ENCODE results near the gene ANKRD49. TPM values are rescaled to one million over a fixed set of nuclear protein-coding genes. Genes with fewer than 3 reads are reported as not detected.
A peak's percentile ranks its signal among the peaks of the same experiment; 100 is the strongest.

Gene ANKRD49, protein sequence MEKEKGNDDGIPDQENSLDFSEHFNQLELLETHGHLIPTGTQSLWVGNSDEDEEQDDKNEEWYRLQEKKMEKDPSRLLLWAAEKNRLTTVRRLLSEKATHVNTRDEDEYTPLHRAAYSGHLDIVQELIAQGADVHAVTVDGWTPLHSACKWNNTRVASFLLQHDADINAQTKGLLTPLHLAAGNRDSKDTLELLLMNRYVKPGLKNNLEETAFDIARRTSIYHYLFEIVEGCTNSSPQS
- total RNA-seq (10 to 100 TPM in 1 of 6 donors, 1 to 10 TPM in 5; 4.3 to 10.9 (median 6.0) TPM), polyA plus RNA-seq (10 to 100 TPM; 13.3 to 25.2 TPM)

DNA sequence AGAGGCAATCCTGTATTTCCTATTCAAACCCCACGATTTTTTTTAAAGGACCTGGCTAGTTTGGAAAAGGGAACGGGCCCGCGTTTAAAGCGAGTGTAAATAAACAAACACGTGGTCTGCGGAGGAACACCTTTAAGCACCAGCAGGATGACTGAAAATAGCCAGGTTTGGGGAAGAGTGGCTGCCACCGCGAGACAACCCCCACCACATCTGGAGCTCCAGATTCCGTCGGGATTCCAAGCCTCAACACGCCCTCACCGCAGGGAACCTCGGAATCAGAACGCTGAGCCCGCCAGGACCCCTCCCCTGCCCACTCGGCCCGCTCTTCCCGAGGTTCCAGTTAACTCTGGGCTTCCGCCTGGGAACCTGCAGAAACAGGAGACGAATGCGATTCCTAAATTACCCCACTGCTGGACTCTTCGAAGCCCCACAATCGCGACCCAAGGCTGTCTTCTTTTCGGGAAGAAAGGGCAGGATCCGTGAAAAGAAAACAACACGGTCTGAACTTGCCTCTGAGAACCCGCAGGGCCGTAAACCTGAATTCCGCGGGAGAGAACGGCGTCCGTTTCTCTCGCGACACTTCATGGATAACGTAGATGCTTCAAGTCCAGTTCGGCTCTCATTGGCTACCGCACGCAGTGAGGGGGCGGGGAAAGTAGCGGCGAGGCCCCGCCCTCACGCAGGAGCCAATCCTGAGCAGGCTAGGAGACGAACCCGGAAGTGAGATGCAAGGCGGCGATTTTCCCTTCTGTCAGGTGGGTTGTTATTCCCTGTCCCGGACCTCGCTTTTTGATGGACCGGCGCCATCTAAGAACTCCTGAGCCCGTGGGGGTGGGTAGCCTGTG lies at the start of gene ANKRD49, which contains the start of gene MRE11:
Gene ANKRD49, plus strand, starts transcription at position 704 of the 845 bp plus-strand sequence. CDS start 2,710 bp downstream, outside the sequence.
Gene MRE11, minus strand, starts transcription at position 564 of the 845 bp plus-strand sequence. CDS start 1,043 bp downstream, outside the sequence.
- DNase-seq (peak; percentile 92 to 98 (median 96)), FAIRE-seq (peak; percentile 97), ATAC-seq (peak; percentile 99 to 100 (median 100))
- Histone ChIP-seq H3K27me3 (no peaks in the 10 kb centered on the region), H3K27ac (peak within 1 kb of the TSS; percentile 51 to 77 (median 66)), H3K4me3 (peak within 1 kb of the TSS; percentile 62 to 85 (median 76)), H3K4me1 (peaks cover 5 to 21% (median 12%) of the 10 kb centered on the region in 3 donors), H3K9me3 (no peaks in the 10 kb centered on the region), H3K36me3 (peaks cover 0 to 19% (median 6%) of the 10 kb centered on the region in 3 donors)
- intact Hi-C loops (cut with DNase I): no loop called here
- whole genome bisulfite sequencing, 2 donors: 0 to 1% methylated on average over 55 of the region's 55 CpGs
- TF ChIP-seq, protein P1, sequence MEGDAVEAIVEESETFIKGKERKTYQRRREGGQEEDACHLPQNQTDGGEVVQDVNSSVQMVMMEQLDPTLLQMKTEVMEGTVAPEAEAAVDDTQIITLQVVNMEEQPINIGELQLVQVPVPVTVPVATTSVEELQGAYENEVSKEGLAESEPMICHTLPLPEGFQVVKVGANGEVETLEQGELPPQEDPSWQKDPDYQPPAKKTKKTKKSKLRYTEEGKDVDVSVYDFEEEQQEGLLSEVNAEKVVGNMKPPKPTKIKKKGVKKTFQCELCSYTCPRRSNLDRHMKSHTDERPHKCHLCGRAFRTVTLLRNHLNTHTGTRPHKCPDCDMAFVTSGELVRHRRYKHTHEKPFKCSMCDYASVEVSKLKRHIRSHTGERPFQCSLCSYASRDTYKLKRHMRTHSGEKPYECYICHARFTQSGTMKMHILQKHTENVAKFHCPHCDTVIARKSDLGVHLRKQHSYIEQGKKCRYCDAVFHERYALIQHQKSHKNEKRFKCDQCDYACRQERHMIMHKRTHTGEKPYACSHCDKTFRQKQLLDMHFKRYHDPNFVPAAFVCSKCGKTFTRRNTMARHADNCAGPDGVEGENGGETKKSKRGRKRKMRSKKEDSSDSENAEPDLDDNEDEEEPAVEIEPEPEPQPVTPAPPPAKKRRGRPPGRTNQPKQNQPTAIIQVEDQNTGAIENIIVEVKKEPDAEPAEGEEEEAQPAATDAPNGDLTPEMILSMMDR (IDR thresholded peaks at IDR 0.05): no peak

DNA sequence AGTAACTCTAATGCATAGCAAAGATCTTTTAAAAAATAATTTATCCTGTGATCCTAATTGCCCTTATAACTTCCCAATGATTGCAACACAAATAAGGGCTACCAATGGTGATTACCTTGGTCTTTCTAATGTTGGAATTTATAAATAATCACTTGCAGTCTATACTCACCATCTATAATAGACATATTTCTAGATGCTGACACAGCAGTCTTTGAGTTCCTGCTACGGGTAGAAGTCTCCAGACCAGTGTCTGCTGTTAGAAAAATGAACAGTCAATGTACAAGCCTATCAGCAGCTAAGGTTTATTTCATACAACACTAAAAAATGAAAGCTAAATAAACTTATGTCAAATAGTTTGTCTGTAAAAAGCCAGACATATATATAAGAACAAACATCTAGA lies 48.1 kb upstream of the ANKRD49 start:
- Histone ChIP-seq H3K9me3 (no peaks in the 10 kb centered on the region), H3K36me3 (peaks cover 0 to 14% (median 0%) of the 10 kb centered on the region in 3 donors), H3K4me3 (no peak overlapping the region), H3K27ac (no peak overlapping the region), H3K4me1 (peaks cover 0 to 6% (median 5%) of the 10 kb centered on the region in 3 donors), H3K27me3 (no peaks in the 10 kb centered on the region)
- TF ChIP-seq, protein P1 (IDR thresholded peaks at IDR 0.05): no peak
- no peak for FAIRE-seq
- 93 to 100% methylated on average over 1 of the region's 1 CpG for WGBS, 2 donors
- no peak for ATAC-seq
- intact Hi-C loops (cut with DNase I): no loop called here
- DNase-seq: no peak

DNA sequence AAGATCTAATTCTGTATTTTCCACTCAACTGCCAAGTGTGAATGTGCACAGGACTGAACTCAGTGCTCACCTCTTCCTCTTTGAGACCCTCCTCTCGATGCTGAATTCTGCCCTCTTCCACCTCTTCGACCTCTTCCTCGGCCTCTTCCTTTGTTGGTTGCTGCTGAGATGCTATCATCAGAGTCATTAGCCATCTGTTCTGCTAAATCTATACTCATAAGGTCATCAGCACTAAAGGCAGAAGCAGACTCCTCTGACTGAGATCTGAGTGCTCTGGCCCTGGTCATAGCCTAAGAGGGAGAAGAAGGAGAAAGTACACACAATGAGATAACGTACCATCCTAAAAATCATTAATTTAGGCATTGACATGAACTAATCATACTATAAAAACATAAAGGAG lies 46.6 kb upstream of the ANKRD49 start:
- no peaks in the 10 kb centered on the region for H3K27me3 ChIP-seq
- H3K36me3 ChIP-seq: peaks cover 0 to 14% (median 0%) of the 10 kb centered on the region in 3 donors
- H3K4me3 ChIP-seq: no peak overlapping the region
- 89 to 90% methylated on average over 4 of the region's 4 CpGs for WGBS, 2 donors
- no peak for DNase-seq
- FAIRE-seq: no peak
- intact Hi-C loops (cut with DNase I): no loop called here
- no peak overlapping the region for H3K27ac ChIP-seq
- H3K4me1 ChIP-seq: peaks cover 0 to 6% (median 5%) of the 10 kb centered on the region in 3 donors
- TF ChIP-seq, protein P1 (IDR thresholded peaks at IDR 0.05): no peak
- H3K9me3 ChIP-seq: no peaks in the 10 kb centered on the region
- ATAC-seq: no peak

DNA sequence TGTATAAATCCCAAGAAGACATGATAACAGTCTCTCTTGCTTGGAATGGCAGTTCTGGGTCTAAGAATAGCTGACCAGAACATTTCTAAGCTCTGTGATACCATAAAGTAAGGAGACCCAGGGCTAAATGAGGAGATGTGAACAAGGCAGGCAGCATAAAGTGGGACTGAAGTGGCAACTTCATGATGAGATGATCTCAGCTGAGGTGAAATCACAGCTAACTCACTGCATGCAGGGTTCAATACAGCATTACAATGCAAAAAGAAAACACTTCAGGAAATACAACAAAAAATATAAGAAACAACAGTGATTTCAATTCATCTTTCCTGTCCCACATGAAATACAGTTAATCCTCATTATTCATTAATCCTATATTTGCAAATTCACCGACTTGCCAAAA lies 44.8 kb upstream of the ANKRD49 start:
- DNase-seq (no peak), ATAC-seq (no peak), FAIRE-seq (no peak)
- intact Hi-C loops (cut with DNase I): no loop called here
- 18 to 21% methylated on average over 1 of the region's 1 CpG for WGBS, 2 donors
- no peak overlapping the region for H3K4me3 ChIP-seq
- TF ChIP-seq, protein P1 (IDR thresholded peaks at IDR 0.05): no peak
- H3K9me3 ChIP-seq: no peaks in the 10 kb centered on the region
- H3K27ac ChIP-seq: no peak overlapping the region
- H3K27me3 ChIP-seq: no peaks in the 10 kb centered on the region
- peaks cover 0 to 6% (median 5%) of the 10 kb centered on the region in 3 donors for H3K4me1 ChIP-seq
- peaks cover 0 to 14% (median 0%) of the 10 kb centered on the region in 3 donors for H3K36me3 ChIP-seq
